HG03432 (cell line): Measurements from ENCODE around the gene PKLR.
"Not testable (repeated sequence)": the region's sequence is repeated elsewhere in the genome, so short reads cannot be mapped to it uniquely, and the experiment has no call there.

Experiments used
- ATAC-seq: cut with Tn5 transposase; IDR thresholded peaks from one replicate; pipeline ENCODE4 v1.9.1; 2021; ENCODE audit warnings: mild to moderate bottlenecking, moderate library complexity; ENCODE audit not compliant: unreplicated experiment

Gene PKLR

DNA sequence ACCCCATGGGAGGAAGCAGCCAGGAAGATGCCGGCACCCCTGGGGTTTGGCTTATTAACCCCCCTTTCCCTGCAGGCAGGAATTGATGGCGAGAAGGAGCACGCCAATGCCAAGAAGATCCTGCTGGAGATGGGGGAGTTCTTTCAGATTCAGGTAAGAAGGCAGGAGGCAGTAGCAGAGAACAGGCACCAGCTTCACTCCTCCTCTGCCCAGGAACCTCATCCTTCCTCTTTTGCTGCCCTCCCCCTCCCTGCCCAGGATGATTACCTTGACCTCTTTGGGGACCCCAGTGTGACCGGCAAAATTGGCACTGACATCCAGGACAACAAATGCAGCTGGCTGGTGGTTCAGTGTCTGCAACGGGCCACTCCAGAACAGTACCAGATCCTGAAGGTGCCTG is 18.3 kb upstream of the PKLR start:
- no peak for ATAC-seq

DNA sequence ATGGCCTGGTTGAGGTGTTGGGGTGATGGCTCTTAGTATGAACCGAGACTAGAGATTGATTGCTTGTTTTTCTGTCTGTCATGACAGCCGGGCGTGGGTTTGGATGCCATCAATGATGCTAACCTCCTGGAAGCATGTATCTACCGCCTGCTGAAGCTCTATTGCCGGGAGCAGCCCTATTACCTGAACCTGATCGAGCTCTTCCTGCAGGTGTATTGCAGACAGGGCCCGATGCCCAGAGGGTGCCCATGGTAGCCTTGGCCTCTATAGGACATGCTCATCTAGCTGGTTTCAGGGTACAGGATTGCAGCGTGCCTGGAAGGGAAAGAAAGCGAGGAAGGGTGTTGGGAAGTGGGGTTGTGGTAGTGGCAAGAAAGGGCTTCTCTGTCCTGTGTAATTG is 16.8 kb upstream of the PKLR start:
- ATAC-seq: no peak

- ATAC-seq: no peak
Measured at GRCh38 chr1:155316922-155317321, 15.7 kb upstream of the PKLR start.

- ATAC-seq: no peak
Measured at GRCh38 chr1:155313261-155313660, 12.0 kb upstream of the PKLR start.

GRCh38 chr1:155309423-155310021 is 8.3 kb upstream of the PKLR start:
- ATAC-seq: no peak

GRCh38 chr1:155308493-155309422 is 7.5 kb upstream of the PKLR start, which contains the start of gene FDPS:
Gene FDPS, plus strand, starts transcription at chr1:155308866. Its CDS starts 924 bp downstream, at chr1:155309790.
- peak; percentile 94 for ATAC-seq

DNA sequence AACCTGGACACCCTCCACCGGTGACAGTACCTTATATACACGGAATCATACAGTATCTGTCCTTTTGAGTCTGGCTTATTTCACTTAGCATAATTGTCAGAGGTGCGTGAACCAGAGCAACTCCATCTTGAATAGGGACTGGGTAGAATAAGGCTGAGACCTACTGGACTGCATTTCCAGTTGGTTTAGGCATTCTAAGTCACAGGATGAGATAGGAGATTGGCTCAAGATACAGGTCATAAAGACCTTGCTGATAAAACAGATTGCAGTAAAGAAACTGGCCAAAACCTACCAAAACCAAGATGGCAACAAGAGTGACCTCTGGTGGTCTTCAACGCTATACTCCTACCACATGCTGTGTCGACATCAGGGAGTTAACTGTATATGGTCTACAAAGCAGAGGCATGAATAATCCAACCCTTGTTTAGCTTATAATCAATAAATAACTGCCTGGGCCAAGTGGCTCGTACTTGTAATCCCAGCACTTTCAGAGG is 6.1 kb upstream of the PKLR start:
- ATAC-seq: no peak

GRCh38 chr1:155305881-155306391 is 4.7 kb upstream of the PKLR start:
- no peak for ATAC-seq

GRCh38 chr1:155304558-155305063 is 3.4 kb upstream of the PKLR start:
- ATAC-seq: no peak

- ATAC-seq: no peak
Measured at GRCh38 chr1:155300553-155301329, 497 bp downstream of the PKLR start.

DNA sequence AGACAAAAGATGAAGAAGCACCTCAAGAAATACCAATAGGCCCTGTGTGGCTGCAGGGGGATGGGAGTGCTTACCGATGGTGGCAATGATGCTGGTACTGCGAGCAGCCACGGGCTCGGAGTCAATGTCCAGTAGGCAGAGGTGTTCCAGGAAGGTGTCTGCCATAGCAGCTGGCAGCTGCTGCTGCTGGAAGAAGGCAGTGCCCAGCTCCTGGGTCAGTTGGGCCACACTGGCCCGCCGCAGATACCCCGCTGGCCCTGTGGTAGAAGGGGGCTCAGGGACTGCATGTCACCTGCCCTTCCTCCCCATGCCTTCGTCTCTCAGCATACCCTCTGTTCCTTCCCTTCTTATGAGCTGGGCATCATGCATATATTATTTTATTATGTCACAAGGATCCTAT is 1.2 kb downstream of the PKLR start:
- no peak for ATAC-seq

GRCh38 chr1:155297384-155297783 is 3.9 kb downstream of the PKLR start:
- ATAC-seq: no peak

DNA sequence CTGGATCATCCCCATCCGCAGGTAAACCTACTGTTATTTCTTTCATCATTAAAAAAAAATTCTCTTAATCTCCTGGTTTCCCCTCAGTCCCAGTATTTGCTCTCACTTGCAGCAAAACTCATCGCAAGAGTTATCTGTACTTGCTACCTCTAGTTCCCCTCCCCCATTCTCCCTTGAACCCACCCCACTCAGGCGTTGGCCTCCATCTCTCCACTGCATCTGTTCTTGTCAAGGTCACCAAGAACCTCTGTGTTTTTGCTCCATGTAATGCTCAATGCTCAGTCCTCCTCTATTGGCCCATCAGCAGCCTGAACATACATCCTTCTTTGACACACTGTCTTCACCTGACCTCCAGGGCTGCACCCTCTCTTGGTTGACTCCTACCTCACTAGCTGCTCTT is 4.6 kb downstream of the PKLR start:
- no peak for ATAC-seq

GRCh38 chr1:155295942-155296267 is 5.3 kb downstream of the PKLR start:
- ATAC-seq: no peak

GRCh38 chr1:155295183-155295941 is 5.9 kb downstream of the PKLR start:
- ATAC-seq: no peak

DNA sequence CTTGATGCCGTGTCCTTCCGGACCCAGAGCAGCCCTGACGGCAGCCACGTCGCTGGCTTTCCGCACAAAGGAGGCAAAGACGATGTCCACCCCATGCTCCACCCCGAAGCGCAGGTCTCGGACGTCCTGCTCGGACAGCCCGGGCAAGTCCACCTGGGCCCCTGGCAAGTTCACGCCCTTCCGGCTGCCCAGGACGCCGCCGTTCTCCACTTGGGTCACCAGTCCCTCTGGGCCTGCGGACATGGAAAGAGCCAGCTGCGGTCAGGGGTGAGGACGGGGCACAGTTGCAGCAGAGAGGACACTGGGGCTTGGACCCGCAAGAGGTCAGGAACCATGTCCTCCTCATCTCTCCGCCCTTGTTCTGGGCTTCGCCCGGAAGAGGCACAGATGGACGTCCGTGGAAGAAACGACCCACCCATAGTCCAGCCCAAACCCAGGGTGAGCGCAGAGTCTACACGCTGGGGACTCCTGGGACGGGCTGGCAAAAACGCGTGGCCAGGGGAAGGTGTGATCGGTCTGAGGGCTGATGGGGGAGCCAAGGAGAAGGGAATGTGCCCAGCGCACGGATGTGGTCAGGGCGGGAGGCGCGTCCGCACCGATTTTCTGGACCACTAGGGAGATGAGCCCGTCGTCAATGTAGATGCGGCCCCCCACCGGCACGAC is 6.6 kb downstream of the PKLR start:
- no peak for ATAC-seq

- no peak for ATAC-seq
Measured at GRCh38 chr1:155293086-155293749, 8.0 kb downstream of the PKLR start.

- ATAC-seq: not testable (repeated sequence)
Measured at GRCh38 chr1:155291006-155291405, 10.2 kb downstream of the PKLR start.

- no peak for ATAC-seq
Measured at GRCh38 chr1:155287987-155288543, 13.2 kb downstream of the PKLR start.
